ENCODE results near the gene LRPPRC.

Gene LRPPRC

GRCh38 chr2:43898134-43898837 lies 97.5 kb downstream of the LRPPRC start:
- no peak for DNase-seq (ENCODE audit: low read depth)
- no peak for TF ChIP-seq CTCF (IDR thresholded peaks at IDR 0.05; ENCODE audit: insufficient read depth, low read depth, low read length, missing control alignments)
- H3K4me3 ChIP-seq (ENCODE audit: low read depth, low read length), result no peak overlapping the region

- no peak overlapping the region for H3K4me3 ChIP-seq (ENCODE audit: low read depth, low read length)
- TF ChIP-seq CTCF (IDR thresholded peaks at IDR 0.05; ENCODE audit: insufficient read depth, low read depth, low read length, missing control alignments), result no peak
- DNase-seq (ENCODE audit: low read depth), result no peak
Measured at GRCh38 chr2:43897492-43897891, 98.3 kb downstream of the LRPPRC start.

GRCh38 chr2:43896906-43897305 lies 98.9 kb downstream of the LRPPRC start:
- TF ChIP-seq CTCF (IDR thresholded peaks at IDR 0.05; ENCODE audit: insufficient read depth, low read depth, low read length, missing control alignments), result no peak
- no peak overlapping the region for H3K4me3 ChIP-seq (ENCODE audit: low read depth, low read length)
- no peak for DNase-seq (ENCODE audit: low read depth)

GRCh38 chr2:43894743-43895142 lies 101.0 kb downstream of the LRPPRC start:
- no peak overlapping the region for H3K4me3 ChIP-seq (ENCODE audit: low read depth, low read length)
- no peak for DNase-seq (ENCODE audit: low read depth)
- no peak for TF ChIP-seq CTCF (IDR thresholded peaks at IDR 0.05; ENCODE audit: insufficient read depth, low read depth, low read length, missing control alignments)

GRCh38 chr2:43890855-43891254 lies 104.9 kb downstream of the LRPPRC start:
- DNase-seq (ENCODE audit: low read depth), result no peak
- no peak overlapping the region for H3K4me3 ChIP-seq (ENCODE audit: low read depth, low read length)
- TF ChIP-seq CTCF (IDR thresholded peaks at IDR 0.05; ENCODE audit: insufficient read depth, low read depth, low read length, missing control alignments), result no peak

- no peak overlapping the region for H3K4me3 ChIP-seq (ENCODE audit: low read depth, low read length)
Measured at GRCh38 chr2:43889416-43889815, 106.4 kb downstream of the LRPPRC start.

More at GRCh38 chr2:43889416-43889815, 106.4 kb downstream of the LRPPRC start:
- DNase-seq (ENCODE audit: low read depth), result no peak
- TF ChIP-seq CTCF (IDR thresholded peaks at IDR 0.05; ENCODE audit: insufficient read depth, low read depth, low read length, missing control alignments), result no peak

Data from GM12865 (cell line).